ENCODE results near the gene OR2W3.
A peak's percentile ranks its signal among the peaks of the same experiment; 100 is the strongest.

Gene OR2W3

DNA sequence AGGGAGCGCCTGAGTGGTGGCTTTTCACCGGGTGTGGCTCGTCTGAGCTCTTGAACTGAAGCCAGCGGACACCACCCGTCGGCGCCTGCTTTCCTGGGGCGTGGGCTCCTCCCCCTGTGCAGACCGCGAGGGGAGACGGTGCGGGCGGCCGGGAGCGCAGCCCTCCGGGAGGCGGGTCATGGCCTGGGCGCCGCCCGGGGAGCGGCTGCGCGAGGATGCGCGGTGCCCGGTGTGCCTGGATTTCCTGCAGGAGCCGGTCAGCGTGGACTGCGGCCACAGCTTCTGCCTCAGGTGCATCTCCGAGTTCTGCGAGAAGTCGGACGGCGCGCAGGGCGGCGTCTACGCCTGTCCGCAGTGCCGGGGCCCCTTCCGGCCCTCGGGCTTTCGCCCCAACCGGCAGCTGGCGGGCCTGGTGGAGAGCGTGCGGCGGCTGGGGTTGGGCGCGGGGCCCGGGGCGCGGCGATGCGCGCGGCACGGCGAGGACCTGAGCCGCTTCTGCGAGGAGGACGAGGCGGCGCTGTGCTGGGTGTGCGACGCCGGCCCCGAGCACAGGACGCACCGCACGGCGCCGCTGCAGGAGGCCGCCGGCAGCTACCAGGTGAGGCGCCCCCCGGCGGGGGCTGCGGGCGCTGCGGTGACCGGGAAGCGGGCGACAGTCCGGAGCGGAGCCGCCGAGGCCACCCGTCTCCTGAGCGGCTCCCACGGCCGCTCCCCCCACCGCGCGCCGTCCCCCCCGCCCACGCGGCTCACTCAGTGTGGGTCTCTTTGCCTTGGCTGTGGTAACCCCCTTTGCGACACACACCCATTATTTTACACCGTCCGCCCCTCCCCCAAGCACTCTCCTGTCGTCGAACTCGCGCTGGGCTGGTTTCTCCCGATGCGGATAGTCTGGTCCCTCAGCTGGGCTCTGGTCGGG, 38.1 kb upstream of the OR2W3 start, which contains the start of gene TRIM58:
Gene TRIM58 (plus strand): TSS at position 119 of the 916 bp plus-strand sequence. CDS start 60 bp downstream, at position 179.
- no peaks in the 10 kb centered on the region for H3K36me3 Mint-ChIP-seq (ENCODE audit: low read depth)
- H3K27me3 Mint-ChIP-seq (ENCODE audit: low read depth): peaks cover 38% of the 10 kb centered on the region
- H3K4me3 Mint-ChIP-seq: peak within 1 kb of the TSS; percentile 76 to 77 (median 77)

DNA sequence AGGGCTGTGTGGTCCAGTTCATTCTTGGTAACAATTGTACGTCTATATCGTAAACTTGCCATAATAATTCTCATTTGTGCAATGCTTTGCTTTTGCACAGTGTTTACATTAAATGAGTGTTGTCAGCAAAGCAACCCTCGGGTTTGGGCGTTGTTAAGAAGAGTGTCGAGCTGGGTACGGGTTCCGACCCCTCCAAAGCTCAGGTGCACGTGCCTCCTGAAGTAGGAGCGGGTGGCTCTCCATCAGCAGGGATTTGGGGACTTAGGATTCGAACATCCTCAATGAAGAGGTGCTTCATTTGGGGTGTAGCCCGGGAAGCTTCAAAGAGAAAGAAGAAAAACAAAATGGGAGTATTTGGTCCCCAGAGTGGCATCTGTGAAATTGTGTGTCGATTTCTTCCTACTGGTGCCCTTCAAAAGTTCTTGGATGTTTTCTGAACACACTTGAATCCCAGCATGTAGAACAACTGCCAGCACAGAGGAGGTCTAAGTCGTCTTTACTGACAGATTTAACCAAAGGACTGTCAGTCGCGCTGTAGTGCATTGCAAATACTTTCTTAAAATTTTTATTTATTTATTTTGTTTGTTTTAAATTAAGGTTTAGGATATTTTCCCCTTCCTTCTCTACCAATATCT, 37.3 kb upstream of the OR2W3 start:
- Mint-ChIP-seq H3K27ac (no peak overlapping the region), H3K36me3 (ENCODE audit: low read depth) (no peaks in the 10 kb centered on the region), H3K27me3 (ENCODE audit: low read depth) (peaks cover 38% of the 10 kb centered on the region), H3K4me3 (peak overlapping the region; percentile 72 to 77 (median 76)), H3K4me1 (no peaks in the 10 kb centered on the region), H3K9me3 (peaks cover 17% of the 10 kb centered on the region)
- TF ChIP-seq, protein P1, sequence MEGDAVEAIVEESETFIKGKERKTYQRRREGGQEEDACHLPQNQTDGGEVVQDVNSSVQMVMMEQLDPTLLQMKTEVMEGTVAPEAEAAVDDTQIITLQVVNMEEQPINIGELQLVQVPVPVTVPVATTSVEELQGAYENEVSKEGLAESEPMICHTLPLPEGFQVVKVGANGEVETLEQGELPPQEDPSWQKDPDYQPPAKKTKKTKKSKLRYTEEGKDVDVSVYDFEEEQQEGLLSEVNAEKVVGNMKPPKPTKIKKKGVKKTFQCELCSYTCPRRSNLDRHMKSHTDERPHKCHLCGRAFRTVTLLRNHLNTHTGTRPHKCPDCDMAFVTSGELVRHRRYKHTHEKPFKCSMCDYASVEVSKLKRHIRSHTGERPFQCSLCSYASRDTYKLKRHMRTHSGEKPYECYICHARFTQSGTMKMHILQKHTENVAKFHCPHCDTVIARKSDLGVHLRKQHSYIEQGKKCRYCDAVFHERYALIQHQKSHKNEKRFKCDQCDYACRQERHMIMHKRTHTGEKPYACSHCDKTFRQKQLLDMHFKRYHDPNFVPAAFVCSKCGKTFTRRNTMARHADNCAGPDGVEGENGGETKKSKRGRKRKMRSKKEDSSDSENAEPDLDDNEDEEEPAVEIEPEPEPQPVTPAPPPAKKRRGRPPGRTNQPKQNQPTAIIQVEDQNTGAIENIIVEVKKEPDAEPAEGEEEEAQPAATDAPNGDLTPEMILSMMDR (IDR thresholded peaks at IDR 0.05; ENCODE audit: unreplicated experiment in 3 of 3): no peak

More for the DNA sequence above, 38.1 kb upstream of the OR2W3 start, which contains the start of gene TRIM58:
- Mint-ChIP-seq H3K4me1 (no peaks in the 10 kb centered on the region), H3K9me3 (peaks cover 17% of the 10 kb centered on the region), H3K27ac (no peak within 1 kb of the TSS)
- TF ChIP-seq, protein P1 (IDR thresholded peaks at IDR 0.05; ENCODE audit: unreplicated experiment in 3 of 3): no peak

DNA sequence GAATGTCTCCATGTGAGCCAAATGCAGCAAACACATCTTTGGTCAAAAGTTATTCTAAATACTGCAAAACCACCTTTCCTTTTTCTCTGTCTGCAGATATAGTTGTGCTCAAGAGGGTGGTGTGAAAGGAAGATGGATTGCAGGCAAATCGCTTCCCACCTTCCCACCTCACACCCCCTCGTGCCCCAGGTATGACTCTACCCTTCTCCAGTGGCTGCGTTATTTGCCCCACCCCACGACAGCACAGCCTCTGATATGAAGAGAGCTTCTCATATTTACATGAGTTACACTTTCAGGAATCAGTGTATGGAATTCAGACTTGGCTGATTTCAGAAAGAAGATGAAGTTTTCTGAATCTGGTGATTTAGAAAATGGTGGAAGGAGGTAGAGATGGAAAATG, 32.6 kb upstream of the OR2W3 start:
- H3K9me3 Mint-ChIP-seq: peaks cover 9% of the 10 kb centered on the region
- H3K27ac Mint-ChIP-seq: no peak overlapping the region
- H3K4me1 Mint-ChIP-seq: no peaks in the 10 kb centered on the region
- H3K4me3 Mint-ChIP-seq: no peak overlapping the region
- TF ChIP-seq, protein P1 (IDR thresholded peaks at IDR 0.05; ENCODE audit: unreplicated experiment in 3 of 3): no peak
- H3K36me3 Mint-ChIP-seq (ENCODE audit: low read depth): no peaks in the 10 kb centered on the region
- peaks cover 9% of the 10 kb centered on the region for H3K27me3 Mint-ChIP-seq (ENCODE audit: low read depth)

DNA sequence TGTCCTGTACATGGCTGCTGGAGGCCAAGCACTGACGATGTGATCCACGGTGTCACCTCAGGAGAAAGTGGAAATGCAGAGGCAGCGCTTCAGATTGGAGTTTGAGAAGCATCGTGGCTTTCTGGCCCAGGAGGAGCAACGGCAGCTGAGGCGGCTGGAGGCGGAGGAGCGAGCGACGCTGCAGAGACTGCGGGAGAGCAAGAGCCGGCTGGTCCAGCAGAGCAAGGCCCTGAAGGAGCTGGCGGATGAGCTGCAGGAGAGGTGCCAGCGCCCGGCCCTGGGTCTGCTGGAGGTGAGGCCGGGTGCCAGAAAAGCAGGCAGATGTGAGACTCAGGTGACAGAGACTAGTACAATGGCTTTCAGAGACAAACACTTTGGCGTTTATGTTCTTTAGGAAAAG, 30.7 kb upstream of the OR2W3 start:
- H3K9me3 Mint-ChIP-seq: peaks cover 12% of the 10 kb centered on the region
- H3K27me3 Mint-ChIP-seq (ENCODE audit: low read depth): peaks cover 3% of the 10 kb centered on the region
- TF ChIP-seq, protein P1 (IDR thresholded peaks at IDR 0.05; ENCODE audit: unreplicated experiment in 3 of 3): no peak
- H3K27ac Mint-ChIP-seq: no peak overlapping the region
- no peak overlapping the region for H3K4me3 Mint-ChIP-seq
- H3K4me1 Mint-ChIP-seq: no peaks in the 10 kb centered on the region
- no peaks in the 10 kb centered on the region for H3K36me3 Mint-ChIP-seq (ENCODE audit: low read depth)

DNA sequence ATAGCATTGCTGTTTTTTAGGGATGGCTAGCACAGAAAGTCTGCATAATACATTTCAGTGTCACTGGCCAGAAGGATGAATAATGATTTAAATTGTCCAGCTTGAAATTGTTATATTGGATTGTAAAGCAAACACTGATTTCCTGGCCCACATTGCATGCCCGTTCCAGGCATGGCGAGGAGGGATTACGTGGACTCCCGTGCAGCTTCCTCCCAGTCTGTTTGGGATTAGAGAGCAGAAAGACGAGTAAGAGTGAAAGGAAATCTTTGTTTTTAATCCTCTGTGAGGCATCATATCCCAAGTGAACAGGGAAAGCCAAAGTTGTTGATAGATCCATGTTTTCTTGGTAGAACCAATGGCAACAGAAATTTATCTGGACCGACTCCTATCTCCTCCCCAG, 30.0 kb upstream of the OR2W3 start:
- H3K4me1 Mint-ChIP-seq: no peaks in the 10 kb centered on the region
- H3K27ac Mint-ChIP-seq: no peak overlapping the region
- no peak overlapping the region for H3K4me3 Mint-ChIP-seq
- TF ChIP-seq, protein P1 (IDR thresholded peaks at IDR 0.05; ENCODE audit: unreplicated experiment in 3 of 3): no peak
- peaks cover 14% of the 10 kb centered on the region for H3K9me3 Mint-ChIP-seq
- no peaks in the 10 kb centered on the region for H3K36me3 Mint-ChIP-seq (ENCODE audit: low read depth)
- no peaks in the 10 kb centered on the region for H3K27me3 Mint-ChIP-seq (ENCODE audit: low read depth)

All from nephron (organoid).